GM19328 (cell line): Measurements from ENCODE around the gene CDH3.
"Not testable (repeated sequence)": the region's sequence is repeated elsewhere in the genome, so short reads cannot be mapped to it uniquely, and the experiment has no call there.

Source experiments
- ATAC-seq: cut with Tn5 transposase; IDR thresholded peaks from one replicate; pipeline ENCODE4 v1.9.1; 2021; ENCODE audit warnings: mild to moderate bottlenecking, moderate library complexity; ENCODE audit not compliant: unreplicated experiment

Gene CDH3

GRCh38 chr16:68698091-68698490 lies 53.0 kb downstream of the CDH3 start:
- ATAC-seq, result no peak

DNA sequence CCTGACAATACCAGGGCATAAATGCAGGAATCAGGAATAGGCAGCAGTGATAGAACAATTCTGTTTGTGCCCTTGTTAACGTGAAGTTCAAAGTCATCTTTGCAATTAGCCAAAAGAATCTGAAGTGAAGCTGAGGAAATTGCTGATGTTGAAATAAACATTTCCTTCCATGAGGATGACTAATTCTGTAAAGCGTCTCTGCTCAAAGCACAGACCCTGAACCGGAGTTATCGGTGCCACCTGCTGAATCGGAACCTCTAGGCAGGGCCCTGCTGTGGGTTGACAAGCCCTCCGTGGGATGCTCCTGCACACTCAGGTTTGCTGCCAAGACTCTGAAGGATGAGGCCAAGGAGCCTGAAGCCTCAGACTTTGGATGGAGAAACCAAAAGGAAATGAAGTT lies 55.0 kb downstream of the CDH3 start:
- ATAC-seq, result no peak

GRCh38 chr16:68700831-68701230 lies 55.7 kb downstream of the CDH3 start:
- ATAC-seq, result no peak

DNA sequence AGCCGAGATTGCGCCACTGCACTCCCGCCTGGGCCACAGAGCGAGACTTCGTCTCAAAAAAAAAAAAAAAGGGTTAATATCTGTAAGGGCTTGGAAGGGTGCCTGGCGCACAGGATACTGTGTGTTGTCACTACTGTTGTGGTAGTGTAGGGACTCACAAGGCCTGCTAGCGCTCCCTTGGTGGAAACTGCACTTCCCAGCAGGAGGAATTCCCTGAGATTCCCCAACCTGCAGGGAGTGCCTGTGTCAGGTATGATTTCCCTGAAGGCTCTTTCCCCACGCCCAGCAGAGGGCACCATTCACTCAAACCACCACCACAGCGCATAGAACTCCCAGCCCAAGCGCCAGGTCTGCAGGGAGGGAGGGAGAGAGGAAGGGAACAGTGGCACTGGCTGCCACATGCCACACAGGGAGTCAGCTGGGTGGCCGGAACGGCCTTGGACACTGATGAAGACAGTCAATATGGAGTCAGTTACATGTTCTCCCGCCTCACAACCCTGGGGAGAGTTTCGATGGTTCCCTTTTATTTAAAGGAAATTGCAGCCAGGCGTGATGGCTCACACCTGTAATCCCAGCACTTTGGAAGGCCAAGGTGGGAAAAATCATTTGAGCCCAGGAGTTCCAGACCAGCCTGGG lies 59.2 kb downstream of the CDH3 start:
- ATAC-seq, result no peak

DNA sequence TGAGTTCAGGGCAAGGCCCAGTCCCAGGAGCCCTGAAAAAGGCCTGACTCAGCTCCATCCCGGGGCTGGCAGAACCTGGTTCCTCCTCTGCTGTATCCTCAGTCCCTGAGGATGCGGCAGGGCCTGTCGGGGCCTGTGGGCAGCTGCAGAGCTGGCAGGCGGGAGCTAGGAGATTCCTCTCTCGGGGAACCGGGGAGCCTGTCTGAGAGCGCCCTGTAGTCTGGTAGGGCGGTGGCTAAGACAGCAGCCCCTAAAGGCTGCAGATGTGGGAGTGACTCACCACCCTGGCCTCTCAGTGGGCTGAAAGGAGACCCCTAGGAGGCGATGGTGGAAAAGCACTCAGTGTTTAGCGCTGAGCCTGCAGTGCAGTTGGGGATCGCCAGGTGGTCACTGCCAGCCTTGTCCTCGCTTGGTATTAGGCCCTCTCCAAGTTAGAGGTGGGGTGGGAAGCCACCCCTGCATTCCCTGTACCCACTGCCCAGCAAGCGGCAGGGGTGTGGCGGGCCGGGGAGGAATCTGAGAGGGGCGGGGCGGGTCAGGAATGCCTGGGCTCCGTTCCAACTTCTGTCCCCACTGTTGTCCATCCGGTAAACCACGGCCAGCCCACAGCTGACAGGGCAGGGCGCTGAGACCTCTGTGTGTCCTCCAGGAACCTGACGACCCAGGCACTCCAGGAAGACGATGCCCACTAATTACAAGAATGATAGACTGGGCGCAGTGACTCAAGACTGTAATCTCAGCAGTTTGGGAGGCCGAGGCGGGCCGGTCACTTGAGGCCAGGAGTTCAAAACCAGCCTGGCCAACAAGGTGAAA lies 62.4 kb downstream of the CDH3 start:
- no peak for ATAC-seq

- no peak for ATAC-seq
These were observed 65.1 kb downstream of the CDH3 start for GRCh38 chr16:68710211-68710610.

- no peak for ATAC-seq
These were observed 66.5 kb downstream of the CDH3 start for GRCh38 chr16:68711421-68712139.

- ATAC-seq, result no peak
These were observed 68.3 kb downstream of the CDH3 start for GRCh38 chr16:68713361-68713760.

- no peak for ATAC-seq
These were observed 70.4 kb downstream of the CDH3 start for GRCh38 chr16:68715471-68715870.

DNA sequence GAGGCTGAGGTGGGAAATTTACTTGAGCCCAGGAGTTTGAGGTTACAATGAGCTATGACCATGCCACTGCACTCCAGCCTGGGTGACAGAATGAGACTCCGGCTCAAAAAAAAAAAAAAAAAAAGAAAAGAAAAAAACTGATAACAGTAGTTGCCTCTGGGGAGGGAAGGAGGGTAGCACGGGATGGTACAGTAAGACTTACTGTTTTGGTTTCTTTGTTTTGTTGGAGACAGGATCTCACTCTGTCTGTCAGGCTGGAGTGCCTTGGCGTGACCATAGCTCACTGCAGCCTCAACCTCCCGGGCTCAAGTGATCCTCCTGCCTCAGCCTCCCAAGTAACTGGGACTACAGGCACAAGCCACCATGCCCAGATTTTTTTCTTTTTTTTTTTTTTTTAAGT lies 71.4 kb downstream of the CDH3 start:
- ATAC-seq, result not testable (repeated sequence)

GRCh38 chr16:68717684-68718083 lies 72.6 kb downstream of the CDH3 start:
- ATAC-seq, result no peak

- no peak for ATAC-seq
These were observed 73.5 kb downstream of the CDH3 start for GRCh38 chr16:68718590-68718989.

GRCh38 chr16:68719993-68720489 lies 74.9 kb downstream of the CDH3 start:
- peak; percentile 76 for ATAC-seq

GRCh38 chr16:68722119-68723024 lies 77.3 kb downstream of the CDH3 start:
- ATAC-seq, result no peak

DNA sequence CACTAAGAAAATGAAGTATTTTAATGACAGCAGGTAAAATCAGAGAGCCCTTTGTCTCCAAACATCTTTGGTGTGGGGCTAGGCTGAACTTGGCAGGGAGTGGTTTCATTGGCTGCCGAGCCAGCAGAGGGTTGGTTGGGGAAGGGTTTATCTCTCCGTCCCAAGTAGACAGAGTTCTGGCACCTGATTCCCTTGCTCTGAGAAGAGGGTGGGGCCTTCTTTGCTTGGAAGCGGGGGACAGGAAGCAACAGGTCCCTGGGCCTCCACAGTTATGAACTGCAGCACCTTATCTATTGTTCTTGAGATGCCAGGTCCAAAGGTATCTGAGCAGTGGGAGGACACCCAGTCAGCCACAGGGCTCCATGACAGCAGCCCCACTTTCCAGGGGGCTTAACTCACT lies 79.7 kb downstream of the CDH3 start:
- ATAC-seq, result no peak

GRCh38 chr16:68728523-68728922 lies 83.4 kb downstream of the CDH3 start:
- ATAC-seq, result no peak

DNA sequence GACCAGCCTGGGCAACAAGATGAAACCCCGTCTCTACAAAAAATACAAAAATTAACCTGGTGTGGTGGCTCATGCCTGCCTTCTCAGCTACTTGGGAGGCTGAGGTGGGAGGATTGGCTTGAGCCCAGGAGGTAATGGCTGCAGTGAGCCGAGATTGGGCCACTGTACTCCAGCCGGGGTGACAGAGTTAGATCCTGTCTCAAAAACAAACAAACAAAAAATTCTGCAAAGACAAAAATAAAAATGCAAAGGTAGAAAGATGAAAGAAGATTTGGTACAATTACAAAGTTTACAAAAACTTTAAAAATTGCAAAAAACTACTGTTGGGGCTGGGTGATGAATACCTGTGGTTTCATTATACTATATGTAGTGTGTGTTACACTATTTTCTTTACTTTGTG lies 86.5 kb downstream of the CDH3 start:
- ATAC-seq, result no peak

DNA sequence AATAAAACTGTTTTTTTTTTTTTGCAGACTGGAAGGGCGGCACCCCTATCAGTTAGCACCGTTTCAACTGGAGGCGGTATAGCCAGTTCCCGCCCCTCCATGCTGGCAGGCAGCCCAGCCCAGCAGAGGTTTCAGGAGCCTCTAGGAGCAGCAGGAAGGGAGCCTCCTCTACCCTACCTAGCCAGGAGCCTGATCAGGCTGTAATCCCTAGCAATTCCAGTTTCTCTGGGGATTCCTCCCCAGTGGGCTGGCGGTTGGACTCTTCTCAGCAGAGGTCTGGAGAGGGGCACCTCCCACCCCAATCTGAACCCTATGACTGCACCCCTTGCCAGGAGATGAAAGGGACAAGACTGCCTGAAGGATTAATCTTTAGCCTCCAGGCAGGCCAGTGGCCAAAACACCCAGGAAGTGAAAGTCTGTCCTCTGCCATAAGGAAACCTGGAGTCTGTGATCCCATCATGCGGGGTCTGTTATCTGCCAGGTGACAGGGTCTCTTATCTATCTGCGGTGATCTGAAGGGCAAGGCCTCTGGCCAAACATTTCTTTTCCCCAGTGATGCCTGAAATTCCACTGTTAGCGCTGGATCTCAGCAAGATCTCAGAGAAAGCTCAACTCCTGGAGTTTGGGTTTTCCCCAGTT lies 87.1 kb downstream of the CDH3 start:
- ATAC-seq, result no peak

GRCh38 chr16:68732741-68733399 lies 87.8 kb downstream of the CDH3 start:
- ATAC-seq, result no peak

DNA sequence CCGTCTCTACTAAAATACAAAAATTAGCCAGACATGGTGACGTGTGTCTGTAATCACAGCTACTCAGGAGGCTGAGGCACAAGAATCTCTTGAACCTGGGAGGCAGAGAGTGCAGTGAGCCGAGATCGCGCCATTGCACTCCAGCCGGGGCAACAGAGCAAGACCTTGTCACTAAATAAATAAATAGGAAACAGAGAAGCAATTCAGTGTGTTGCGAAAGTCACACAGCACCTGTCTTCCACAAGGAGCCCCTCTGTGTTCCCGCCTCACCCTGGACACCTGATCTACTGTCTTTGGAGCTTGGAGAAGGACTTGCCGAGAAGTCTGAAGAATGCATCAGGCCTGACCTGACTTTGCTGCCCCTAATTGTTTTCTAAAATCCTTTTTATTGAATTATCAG lies 88.5 kb downstream of the CDH3 start:
- no peak for ATAC-seq
